ENCODE data around the gene BUD31. TPM values are rescaled to one million over a fixed set of nuclear protein-coding genes. Genes with fewer than 3 reads are reported as not detected.

Gene BUD31
- total and polyA plus RNA-seq, 2 of the 13 experiments (the other 11 are each of a cell fraction or from before 2014, with no cell fraction given): 35.1 to 79.1 TPM

DNA sequence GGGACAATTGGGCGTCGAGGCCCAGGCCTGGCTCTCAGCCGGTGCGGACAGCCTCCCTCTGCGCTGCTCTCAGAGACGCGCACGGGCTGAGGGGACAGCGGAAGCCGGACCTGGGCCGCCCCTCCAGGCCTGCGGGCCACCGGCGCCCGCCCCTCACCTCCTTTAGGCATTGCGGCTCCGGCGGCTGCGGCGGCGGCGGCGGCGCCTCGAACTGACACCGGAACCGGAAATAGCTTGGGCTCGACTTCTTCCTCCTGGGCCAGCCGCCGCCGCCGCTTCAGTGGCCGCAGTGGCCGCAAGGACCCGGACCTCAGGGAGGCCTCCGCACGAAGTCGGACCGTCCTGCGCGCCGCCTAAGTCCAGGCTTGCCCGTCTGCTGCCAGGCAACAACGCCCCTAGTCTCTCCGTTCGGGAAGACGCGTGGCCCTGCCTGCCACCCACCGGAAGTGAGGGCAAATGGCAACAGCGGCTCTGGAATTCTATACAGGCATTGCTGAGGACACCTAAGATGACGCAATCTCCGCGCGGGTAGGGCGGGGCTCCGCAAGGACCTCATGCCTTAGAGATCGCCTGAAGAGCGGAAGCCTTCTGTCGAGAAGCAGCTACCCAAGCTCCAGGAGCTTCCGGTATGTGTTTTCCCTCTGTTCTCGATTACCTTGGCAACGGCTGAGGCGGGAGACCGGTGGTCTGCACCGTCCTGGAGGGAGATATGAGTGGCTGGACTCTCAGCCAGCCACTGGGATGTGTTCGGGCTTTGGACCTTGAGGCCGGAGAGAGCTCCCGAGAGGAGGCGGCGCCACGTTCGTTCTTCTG lies at the start of gene BUD31, which contains the start of gene PDAP1 (continued):
- TF ChIP-seq ZNF780A (CRISPR knock-in tag; IDR thresholded peaks at IDR 0.05) (no peak), ZNF143 (CRISPR knock-in tag; IDR thresholded peaks at IDR 0.05) (no peak; the same call in 1 of the 2 replicates), ZNF552 (CRISPR knock-in tag; IDR thresholded peaks at IDR 0.05; ENCODE audit: borderline replicate concordance) (no peak), SKI (IDR thresholded peaks at IDR 0.05; ENCODE audit: partially characterized antibody) (peak; percentile 42), ZNF24 (IDR thresholded peaks at IDR 0.05) (no peak; the same call in 1 of the 2 replicates), ZNF317 (CRISPR knock-in tag; IDR thresholded peaks at IDR 0.05) (peak; percentile 52; the same call in 1 of the 2 replicates), ZNF839 (CRISPR knock-in tag; IDR thresholded peaks at IDR 0.05; ENCODE audit: borderline replicate concordance) (peak; percentile 76; the same call in 1 of the 2 replicates), CBX1 (IDR thresholded peaks at IDR 0.05; ENCODE audit: low read depth) (peak; percentile 34), CHD2 (IDR thresholded peaks at IDR 0.05; ENCODE audit: low read depth, low read length) (peak; percentile 55; the same call in 1 of the 2 replicates), HOXA3 (CRISPR knock-in tag; IDR thresholded peaks at IDR 0.05) (peak; percentile 72; the same call in 1 of the 2 replicates), ASH2L (IDR thresholded peaks at IDR 0.05; ENCODE audit: insufficient read length, low read depth, low read length) (peak; percentile 98), TOPORS (CRISPR knock-in tag; IDR thresholded peaks at IDR 0.05) (peak; percentile 85), ZNF878 (CRISPR knock-in tag; IDR thresholded peaks at IDR 0.05) (no peak), ZBTB20 (CRISPR knock-in tag; IDR thresholded peaks at IDR 0.05; ENCODE audit: borderline replicate concordance, low read depth) (no peak), ZNF333 (CRISPR knock-in tag; IDR thresholded peaks at IDR 0.05; ENCODE audit: borderline replicate concordance) (no peak), AGO1 (IDR thresholded peaks at IDR 0.05; ENCODE audit: low read depth, low read length, poor library complexity, severe bottlenecking) (peak; percentile 46), REXO4 (CRISPR knock-in tag; IDR thresholded peaks at IDR 0.05; ENCODE audit: borderline replicate concordance) (no peak), ZBTB38 (CRISPR knock-in tag; IDR thresholded peaks at IDR 0.05) (peak; percentile 68; the same call in 1 of the 2 replicates)
- TF ChIP-seq, protein P1, sequence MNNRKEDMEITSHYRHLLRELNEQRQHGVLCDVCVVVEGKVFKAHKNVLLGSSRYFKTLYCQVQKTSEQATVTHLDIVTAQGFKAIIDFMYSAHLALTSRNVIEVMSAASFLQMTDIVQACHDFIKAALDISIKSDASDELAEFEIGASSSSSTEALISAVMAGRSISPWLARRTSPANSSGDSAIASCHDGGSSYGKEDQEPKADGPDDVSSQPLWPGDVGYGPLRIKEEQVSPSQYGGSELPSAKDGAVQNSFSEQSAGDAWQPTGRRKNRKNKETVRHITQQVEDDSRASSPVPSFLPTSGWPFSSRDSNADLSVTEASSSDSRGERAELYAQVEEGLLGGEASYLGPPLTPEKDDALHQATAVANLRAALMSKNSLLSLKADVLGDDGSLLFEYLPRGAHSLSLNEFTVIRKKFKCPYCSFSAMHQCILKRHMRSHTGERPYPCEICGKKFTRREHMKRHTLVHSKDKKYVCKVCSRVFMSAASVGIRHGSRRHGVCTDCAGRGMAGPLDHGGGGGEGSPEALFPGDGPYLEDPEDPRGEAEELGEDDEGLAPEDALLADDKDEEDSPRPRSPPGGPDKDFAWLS (CRISPR knock-in tag; IDR thresholded peaks at IDR 0.05; ENCODE audit: borderline replicate concordance): no peak
- TF ChIP-seq, protein P2, sequence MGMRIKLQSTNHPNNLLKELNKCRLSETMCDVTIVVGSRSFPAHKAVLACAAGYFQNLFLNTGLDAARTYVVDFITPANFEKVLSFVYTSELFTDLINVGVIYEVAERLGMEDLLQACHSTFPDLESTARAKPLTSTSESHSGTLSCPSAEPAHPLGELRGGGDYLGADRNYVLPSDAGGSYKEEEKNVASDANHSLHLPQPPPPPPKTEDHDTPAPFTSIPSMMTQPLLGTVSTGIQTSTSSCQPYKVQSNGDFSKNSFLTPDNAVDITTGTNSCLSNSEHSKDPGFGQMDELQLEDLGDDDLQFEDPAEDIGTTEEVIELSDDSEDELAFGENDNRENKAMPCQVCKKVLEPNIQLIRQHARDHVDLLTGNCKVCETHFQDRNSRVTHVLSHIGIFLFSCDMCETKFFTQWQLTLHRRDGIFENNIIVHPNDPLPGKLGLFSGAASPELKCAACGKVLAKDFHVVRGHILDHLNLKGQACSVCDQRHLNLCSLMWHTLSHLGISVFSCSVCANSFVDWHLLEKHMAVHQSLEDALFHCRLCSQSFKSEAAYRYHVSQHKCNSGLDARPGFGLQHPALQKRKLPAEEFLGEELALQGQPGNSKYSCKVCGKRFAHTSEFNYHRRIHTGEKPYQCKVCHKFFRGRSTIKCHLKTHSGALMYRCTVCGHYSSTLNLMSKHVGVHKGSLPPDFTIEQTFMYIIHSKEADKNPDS (CRISPR knock-in tag; IDR thresholded peaks at IDR 0.05): no peak; the same call in 1 of the 2 replicates
- TF ChIP-seq, protein P3, sequence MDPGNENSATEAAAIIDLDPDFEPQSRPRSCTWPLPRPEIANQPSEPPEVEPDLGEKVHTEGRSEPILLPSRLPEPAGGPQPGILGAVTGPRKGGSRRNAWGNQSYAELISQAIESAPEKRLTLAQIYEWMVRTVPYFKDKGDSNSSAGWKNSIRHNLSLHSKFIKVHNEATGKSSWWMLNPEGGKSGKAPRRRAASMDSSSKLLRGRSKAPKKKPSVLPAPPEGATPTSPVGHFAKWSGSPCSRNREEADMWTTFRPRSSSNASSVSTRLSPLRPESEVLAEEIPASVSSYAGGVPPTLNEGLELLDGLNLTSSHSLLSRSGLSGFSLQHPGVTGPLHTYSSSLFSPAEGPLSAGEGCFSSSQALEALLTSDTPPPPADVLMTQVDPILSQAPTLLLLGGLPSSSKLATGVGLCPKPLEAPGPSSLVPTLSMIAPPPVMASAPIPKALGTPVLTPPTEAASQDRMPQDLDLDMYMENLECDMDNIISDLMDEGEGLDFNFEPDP (CRISPR knock-in tag; conservative IDR thresholded peaks at IDR 0.05): no peak
- TF ChIP-seq, protein P4, sequence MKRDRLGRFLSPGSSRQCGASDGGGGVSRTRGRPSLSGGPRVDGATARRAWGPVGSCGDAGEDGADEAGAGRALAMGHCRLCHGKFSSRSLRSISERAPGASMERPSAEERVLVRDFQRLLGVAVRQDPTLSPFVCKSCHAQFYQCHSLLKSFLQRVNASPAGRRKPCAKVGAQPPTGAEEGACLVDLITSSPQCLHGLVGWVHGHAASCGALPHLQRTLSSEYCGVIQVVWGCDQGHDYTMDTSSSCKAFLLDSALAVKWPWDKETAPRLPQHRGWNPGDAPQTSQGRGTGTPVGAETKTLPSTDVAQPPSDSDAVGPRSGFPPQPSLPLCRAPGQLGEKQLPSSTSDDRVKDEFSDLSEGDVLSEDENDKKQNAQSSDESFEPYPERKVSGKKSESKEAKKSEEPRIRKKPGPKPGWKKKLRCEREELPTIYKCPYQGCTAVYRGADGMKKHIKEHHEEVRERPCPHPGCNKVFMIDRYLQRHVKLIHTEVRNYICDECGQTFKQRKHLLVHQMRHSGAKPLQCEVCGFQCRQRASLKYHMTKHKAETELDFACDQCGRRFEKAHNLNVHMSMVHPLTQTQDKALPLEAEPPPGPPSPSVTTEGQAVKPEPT (CRISPR knock-in tag; IDR thresholded peaks at IDR 0.05; ENCODE audit: low read depth): no peak

All from HepG2 (cell line).